ENCODE results near the gene GRK5.

- TF ChIP-seq CTCF (IDR thresholded peaks at IDR 0.05) (no peak), POLR2A (IDR thresholded peaks at IDR 0.05) (no peak)
These were observed 185.6 kb downstream of the GRK5 start for GRCh38 chr10:119393019-119393418.
